Fibroblast of villous mesenchyme (primary cell): ENCODE measurements around the gene CCN6. TPM values are rescaled to one million over a fixed set of nuclear protein-coding genes. Genes with fewer than 3 reads are reported as not detected.

Experiments
- DNase-seq: peaks from one replicate; pipeline ENCODE4 v3.0.0-alpha.2; 2010; ENCODE audit warnings: low read depth
- H3K4me3 ChIP-seq: 2 replicates; pipeline ENCODE4 v1.5.1; 2011; ENCODE audit warnings: low read depth, mild to moderate bottlenecking, low read length
- total RNA-seq: library from RNA; depleted of rRNA; stranded (reverse); fragments of >200 nt; gene quantifications from 2 replicates; pipeline ENCODE4 v1.2.3, GENCODE V29; 2012
- TF ChIP-seq, protein P1 (sequence below): IDR thresholded peaks from 2 replicates; pipeline ENCODE4 v1.5.1; 2012; ENCODE audit warnings: low read depth, mild to moderate bottlenecking, low read length; ENCODE audit not compliant: insufficient read depth

The CCN6 gene
- total RNA-seq, 1 donor: not detected

DNA sequence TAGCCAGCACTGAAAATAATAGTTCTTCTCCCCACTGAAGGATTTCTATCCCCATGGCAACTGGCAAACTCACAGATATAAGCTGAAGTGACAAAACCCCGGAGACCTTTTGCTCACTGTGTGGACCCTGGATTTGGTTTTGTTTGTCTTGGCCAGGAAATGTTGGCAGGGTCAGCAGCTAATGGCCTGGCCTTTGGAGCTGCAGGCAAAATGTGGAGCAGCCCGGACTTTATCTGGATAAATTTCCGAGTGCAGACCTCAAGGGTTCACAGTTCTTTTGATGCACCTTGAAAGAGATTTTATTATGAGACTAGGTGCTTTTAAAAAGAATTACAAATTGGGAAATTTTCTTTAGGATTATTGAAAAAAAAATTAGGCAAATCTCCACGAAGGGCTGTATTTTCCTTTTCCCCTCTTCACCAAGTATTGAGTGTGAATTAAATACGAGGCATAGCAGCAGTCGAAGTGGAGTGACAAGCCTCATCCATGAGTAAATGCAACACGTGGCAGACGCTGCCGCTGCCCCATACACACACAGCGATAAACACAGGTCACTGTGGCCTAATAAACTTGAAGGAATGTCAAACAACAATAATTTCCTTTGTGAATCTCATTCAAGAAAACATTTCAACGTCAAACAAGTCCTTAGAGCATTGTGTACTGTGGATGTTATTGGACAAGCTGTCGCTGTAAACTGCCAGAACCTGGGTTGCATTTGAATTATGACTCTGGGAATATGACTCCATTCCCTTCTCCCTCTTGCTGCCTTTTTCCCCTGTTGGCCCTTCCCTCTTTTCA, 35.1 kb upstream of the CCN6 start:
- DNase-seq: peak; percentile 87

DNA sequence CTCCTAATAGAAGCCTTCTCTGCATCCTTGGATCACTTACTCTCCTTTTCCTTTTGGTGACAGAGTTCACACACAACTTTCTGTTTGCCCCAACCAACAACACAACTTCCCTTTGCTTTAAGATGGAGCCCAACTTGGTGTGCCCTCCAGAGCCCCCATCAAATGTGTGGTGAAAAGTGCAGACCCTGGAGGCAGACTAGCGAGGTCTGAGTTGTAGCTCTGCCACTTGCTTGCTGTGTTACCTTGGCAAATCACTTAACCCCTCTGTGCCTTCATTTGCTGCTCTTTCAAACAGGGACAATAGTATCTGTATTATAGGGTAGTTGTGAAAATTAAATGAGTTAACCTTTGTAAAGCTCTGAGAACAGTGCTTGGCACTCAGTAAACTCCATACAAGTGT, 34.3 kb upstream of the CCN6 start:
- no peak overlapping the region for H3K4me3 ChIP-seq
- TF ChIP-seq, protein P1, sequence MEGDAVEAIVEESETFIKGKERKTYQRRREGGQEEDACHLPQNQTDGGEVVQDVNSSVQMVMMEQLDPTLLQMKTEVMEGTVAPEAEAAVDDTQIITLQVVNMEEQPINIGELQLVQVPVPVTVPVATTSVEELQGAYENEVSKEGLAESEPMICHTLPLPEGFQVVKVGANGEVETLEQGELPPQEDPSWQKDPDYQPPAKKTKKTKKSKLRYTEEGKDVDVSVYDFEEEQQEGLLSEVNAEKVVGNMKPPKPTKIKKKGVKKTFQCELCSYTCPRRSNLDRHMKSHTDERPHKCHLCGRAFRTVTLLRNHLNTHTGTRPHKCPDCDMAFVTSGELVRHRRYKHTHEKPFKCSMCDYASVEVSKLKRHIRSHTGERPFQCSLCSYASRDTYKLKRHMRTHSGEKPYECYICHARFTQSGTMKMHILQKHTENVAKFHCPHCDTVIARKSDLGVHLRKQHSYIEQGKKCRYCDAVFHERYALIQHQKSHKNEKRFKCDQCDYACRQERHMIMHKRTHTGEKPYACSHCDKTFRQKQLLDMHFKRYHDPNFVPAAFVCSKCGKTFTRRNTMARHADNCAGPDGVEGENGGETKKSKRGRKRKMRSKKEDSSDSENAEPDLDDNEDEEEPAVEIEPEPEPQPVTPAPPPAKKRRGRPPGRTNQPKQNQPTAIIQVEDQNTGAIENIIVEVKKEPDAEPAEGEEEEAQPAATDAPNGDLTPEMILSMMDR: no peak
- DNase-seq: no peak

More for the DNA sequence above, 35.1 kb upstream of the CCN6 start:
- TF ChIP-seq, protein P1: no peak
- no peak overlapping the region for H3K4me3 ChIP-seq

DNA sequence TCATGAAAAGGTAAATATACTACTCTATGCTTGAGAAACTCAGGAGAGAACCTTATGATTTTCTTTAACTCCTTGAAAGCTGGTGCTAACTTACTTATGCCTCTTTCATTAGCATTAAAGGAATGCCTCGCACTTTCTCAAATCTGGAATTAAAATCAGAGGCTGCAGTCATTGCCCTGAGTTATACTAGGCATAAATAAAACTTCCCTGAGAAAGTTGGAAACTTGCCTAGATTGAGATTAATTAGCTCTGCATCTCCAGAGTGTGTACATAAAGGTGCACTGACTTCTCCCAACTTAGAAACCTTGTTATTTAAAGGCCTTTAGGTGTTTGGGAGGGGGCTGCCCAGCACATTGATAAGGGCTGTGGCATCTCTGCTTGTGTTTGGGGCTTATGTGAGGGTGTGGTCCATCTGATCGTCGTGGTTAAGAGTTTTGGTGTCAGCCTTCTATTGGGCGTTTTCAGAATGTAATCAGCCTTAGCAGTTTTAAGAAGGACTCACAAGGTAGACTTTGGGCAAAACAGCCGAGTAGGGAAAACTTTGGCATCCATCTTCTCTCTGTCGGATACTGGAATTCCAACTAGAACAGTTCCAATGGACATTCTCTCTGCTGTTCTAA, 32.1 kb upstream of the CCN6 start:
- TF ChIP-seq, protein P1: no peak
- no peak for DNase-seq
- H3K4me3 ChIP-seq: no peak overlapping the region

DNA sequence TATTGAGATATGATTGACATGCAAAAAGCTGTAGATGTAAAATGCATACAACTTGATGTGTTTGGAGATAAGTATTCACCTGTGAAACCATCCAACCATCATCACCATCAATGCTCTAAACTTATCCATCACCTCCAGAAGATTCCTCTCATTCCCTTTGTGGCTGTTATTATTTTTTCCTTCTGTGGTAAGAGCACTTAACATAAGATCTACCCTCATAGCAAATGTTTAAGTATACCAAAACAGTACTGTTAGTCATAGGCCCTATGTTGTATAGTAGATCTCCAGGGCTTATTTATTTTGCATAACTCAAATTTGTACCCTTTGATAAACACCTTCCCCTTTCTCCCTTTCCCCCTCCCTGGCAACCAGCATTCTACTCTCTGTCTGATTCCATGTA, 31.2 kb upstream of the CCN6 start:
- no peak overlapping the region for H3K4me3 ChIP-seq
- TF ChIP-seq, protein P1: no peak
- DNase-seq: no peak

DNA sequence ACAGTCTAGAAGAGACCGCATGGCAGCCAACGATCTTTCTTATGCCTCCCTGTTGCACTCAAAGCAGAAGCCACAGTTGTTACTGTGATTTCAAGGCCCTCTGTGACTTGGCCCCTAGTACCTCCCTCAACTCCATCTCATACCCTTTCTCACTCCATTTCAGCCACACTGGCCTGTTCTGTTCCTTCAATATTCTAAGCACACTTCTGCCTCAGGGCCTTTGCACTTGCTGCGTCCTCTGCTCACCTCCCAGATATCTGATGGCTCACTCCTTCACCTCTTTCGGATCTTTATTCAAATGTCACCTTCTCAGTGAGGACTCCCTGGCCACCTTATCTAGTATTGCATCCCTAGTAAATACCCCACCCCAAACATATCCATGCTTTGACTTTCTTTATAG, 29.4 kb upstream of the CCN6 start:
- no peak for DNase-seq
- H3K4me3 ChIP-seq: no peak overlapping the region
- TF ChIP-seq, protein P1: no peak

- no peak overlapping the region for H3K4me3 ChIP-seq
- DNase-seq: no peak
- TF ChIP-seq, protein P1: no peak
Measured at GRCh38 chr6:112026933-112027332, 27.0 kb upstream of the CCN6 start.
